A673 (cell line): Measurements from ENCODE around the gene LEFTY1.

Experiments
- CTCF ChIP-seq: fragments of 300-800, 200-600 bp; sonication (generic); conservative IDR thresholded peaks from 2 replicates; pipeline ENCODE4 v1.5.1; 2017; ENCODE audit warnings: low read depth, mild to moderate bottlenecking, antibody characterized with exemption, low read length, moderate library complexity, mixed read lengths
- EZH2 ChIP-seq: fragments of 200-600 bp; sonication (generic); IDR thresholded peaks from 2 replicates; pipeline ENCODE4 v1.6.1; 2017; ENCODE audit warnings: borderline replicate concordance, low read depth, mild to moderate bottlenecking, mixed read lengths, antibody characterized with exemption, low read length; ENCODE audit not compliant: poor library complexity, severe bottlenecking

- no peak for TF ChIP-seq EZH2
- no peak for TF ChIP-seq CTCF
These were observed 11.9 kb downstream of the LEFTY1 start for GRCh38 chr1:225876900-225877510.
